ENCODE data around the gene ZNF782.

ZNF782 gene

GRCh38 chr9:96884443-96884842 lies 30.1 kb upstream of the ZNF782 start (continued):
- TF ChIP-seq CSDC2 (CRISPR knock-in tag; IDR thresholded peaks at IDR 0.05) (no peak), PPARA (CRISPR knock-in tag; IDR thresholded peaks at IDR 0.05; ENCODE audit: borderline replicate concordance) (no peak), ZNF8 (CRISPR knock-in tag; IDR thresholded peaks at IDR 0.05) (no peak), TOX (CRISPR knock-in tag; IDR thresholded peaks at IDR 0.05; ENCODE audit: borderline replicate concordance) (no peak), ESRRG (CRISPR knock-in tag; IDR thresholded peaks at IDR 0.05) (no peak), BACH2 (CRISPR knock-in tag; IDR thresholded peaks at IDR 0.05; ENCODE audit: borderline replicate concordance) (no peak), ARNTL (CRISPR knock-in tag; IDR thresholded peaks at IDR 0.05; ENCODE audit: borderline replicate concordance, low read depth) (no peak), ZNF70 (CRISPR knock-in tag; IDR thresholded peaks at IDR 0.05) (no peak)

GRCh38 chr9:96883922-96884321 lies 29.6 kb upstream of the ZNF782 start:
- no peak for TF ChIP-seq GLIS3 (CRISPR knock-in tag; IDR thresholded peaks at IDR 0.05)
- no peak for ATAC-seq

DNA sequence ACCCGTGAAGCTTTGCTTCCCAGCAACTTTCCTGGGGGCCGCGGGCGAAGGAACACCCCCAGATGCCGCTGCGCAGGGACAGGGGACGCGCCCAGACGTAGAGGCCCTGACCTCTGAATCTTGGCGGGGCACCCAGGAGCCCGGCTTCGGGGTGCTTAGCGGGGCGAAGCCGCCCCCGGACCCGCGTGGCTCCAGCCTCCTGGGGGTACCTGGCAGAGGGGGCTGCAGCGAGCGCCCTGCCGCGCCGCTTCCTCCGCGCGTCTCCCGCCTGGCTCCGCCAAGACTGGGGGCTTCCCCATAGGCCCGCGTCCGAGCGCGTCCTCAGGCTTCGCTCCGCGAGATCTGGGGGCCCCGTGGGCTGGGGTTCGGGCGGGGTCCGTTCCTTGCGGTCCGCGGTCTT lies 23.0 kb upstream of the ZNF782 start:
- TF ChIP-seq SNAI2 (CRISPR knock-in tag; IDR thresholded peaks at IDR 0.05), result no peak
- ATAC-seq, result no peak

DNA sequence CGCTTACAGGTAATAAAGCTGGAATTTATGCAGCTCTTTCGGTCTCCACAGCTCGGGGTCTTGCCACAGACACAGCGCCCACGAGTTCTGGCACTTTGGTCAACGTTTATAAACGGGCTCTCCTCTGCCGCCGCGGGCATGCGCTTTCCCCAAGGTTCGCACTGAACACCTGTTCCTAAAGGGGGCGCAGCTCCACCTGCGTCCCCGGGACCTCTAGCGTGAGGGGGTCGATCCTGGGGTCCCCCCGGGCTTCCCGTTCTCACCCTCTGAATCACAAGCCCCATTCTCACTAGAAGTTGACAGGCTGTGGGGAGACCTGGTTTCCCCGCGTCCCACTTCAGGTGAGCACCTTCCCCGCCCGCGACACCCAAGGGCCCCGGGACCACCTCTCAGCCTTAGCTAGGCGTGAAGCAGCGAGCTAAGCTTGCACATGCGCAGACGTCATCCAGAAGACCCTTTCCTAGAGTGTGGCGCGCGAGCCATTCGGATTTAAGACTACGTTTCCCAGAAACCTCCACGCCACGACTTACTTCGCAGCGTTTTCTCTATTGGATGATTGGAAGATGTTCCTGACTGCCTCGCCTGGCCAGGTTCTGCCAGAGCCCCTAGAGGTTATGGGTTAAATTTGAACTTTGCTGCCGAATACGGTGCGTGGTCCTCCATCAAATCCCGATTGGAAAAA lies 21.3 kb upstream of the ZNF782 start:
- TF ChIP-seq BACH2 (CRISPR knock-in tag; IDR thresholded peaks at IDR 0.05; ENCODE audit: borderline replicate concordance) (no peak), CSDC2 (CRISPR knock-in tag; IDR thresholded peaks at IDR 0.05) (no peak), ZNF8 (CRISPR knock-in tag; IDR thresholded peaks at IDR 0.05) (no peak), TCF4 (CRISPR knock-in tag; IDR thresholded peaks at IDR 0.05; ENCODE audit: borderline replicate concordance) (no peak), ESRRG (CRISPR knock-in tag; IDR thresholded peaks at IDR 0.05) (no peak)
- peak; percentile 99 for ATAC-seq

- no peak for TF ChIP-seq OSR1 (CRISPR knock-in tag; IDR thresholded peaks at IDR 0.05)
- TF ChIP-seq TCF4 (CRISPR knock-in tag; IDR thresholded peaks at IDR 0.05; ENCODE audit: borderline replicate concordance), result no peak
- no peak for TF ChIP-seq TOX (CRISPR knock-in tag; IDR thresholded peaks at IDR 0.05; ENCODE audit: borderline replicate concordance)
- no peak for TF ChIP-seq CSRNP3 (CRISPR knock-in tag; IDR thresholded peaks at IDR 0.05)
- no peak for TF ChIP-seq RARB (CRISPR knock-in tag; IDR thresholded peaks at IDR 0.05)
- no peak for TF ChIP-seq GLIS3 (CRISPR knock-in tag; IDR thresholded peaks at IDR 0.05)
- TF ChIP-seq TSHZ2 (CRISPR knock-in tag; IDR thresholded peaks at IDR 0.05), result no peak
- TF ChIP-seq ZFP30 (CRISPR knock-in tag; IDR thresholded peaks at IDR 0.05), result no peak
- TF ChIP-seq ZNF8 (CRISPR knock-in tag; IDR thresholded peaks at IDR 0.05), result no peak
- TF ChIP-seq, protein P1, sequence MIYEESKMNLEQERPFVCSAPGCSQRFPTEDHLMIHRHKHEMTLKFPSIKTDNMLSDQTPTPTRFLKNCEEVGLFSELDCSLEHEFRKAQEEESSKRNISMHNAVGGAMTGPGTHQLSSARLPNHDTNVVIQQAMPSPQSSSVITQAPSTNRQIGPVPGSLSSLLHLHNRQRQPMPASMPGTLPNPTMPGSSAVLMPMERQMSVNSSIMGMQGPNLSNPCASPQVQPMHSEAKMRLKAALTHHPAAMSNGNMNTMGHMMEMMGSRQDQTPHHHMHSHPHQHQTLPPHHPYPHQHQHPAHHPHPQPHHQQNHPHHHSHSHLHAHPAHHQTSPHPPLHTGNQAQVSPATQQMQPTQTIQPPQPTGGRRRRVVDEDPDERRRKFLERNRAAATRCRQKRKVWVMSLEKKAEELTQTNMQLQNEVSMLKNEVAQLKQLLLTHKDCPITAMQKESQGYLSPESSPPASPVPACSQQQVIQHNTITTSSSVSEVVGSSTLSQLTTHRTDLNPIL (CRISPR knock-in tag; IDR thresholded peaks at IDR 0.05; ENCODE audit: low read depth), result no peak
- no peak for TF ChIP-seq ISL1 (CRISPR knock-in tag; IDR thresholded peaks at IDR 0.05)
- TF ChIP-seq ZFP3 (CRISPR knock-in tag; IDR thresholded peaks at IDR 0.05), result no peak
- no peak for TF ChIP-seq ZNF565 (CRISPR knock-in tag; conservative IDR thresholded peaks at IDR 0.05; ENCODE audit: low read depth)
- peak; percentile 39 for ATAC-seq
Observed at GRCh38 chr9:96874947-96875460, 20.7 kb upstream of the ZNF782 start.
